HG02610 (cell line): ENCODE results near the gene HMGXB4.
A peak's percentile ranks its signal among the peaks of the same experiment; 100 is the strongest.

ENCODE experiments used
- ATAC-seq: cut with Tn5 transposase; IDR thresholded peaks from one replicate; pipeline ENCODE4 v1.9.1; 2021; ENCODE audit warnings: mild to moderate bottlenecking, moderate library complexity; ENCODE audit not compliant: unreplicated experiment

HMGXB4 gene

GRCh38 chr22:35253946-35254345, 3.3 kb upstream of the HMGXB4 start:
- no peak for ATAC-seq

- ATAC-seq: peak; percentile 14
Measured at GRCh38 chr22:35257002-35257320, 332 bp upstream of the HMGXB4 start.

GRCh38 chr22:35258191-35258988, 1.1 kb downstream of the HMGXB4 start:
- ATAC-seq: no peak

- ATAC-seq: no peak
Measured at GRCh38 chr22:35264986-35265385, 7.7 kb downstream of the HMGXB4 start.

GRCh38 chr22:35266277-35266676, 9.0 kb downstream of the HMGXB4 start:
- no peak for ATAC-seq

- no peak for ATAC-seq
Measured at GRCh38 chr22:35269630-35270029, 12.3 kb downstream of the HMGXB4 start.

GRCh38 chr22:35274154-35274871, 17.0 kb downstream of the HMGXB4 start:
- ATAC-seq: no peak

- no peak for ATAC-seq
Measured at GRCh38 chr22:35275580-35275979, 18.3 kb downstream of the HMGXB4 start.

GRCh38 chr22:35276019-35276418, 18.7 kb downstream of the HMGXB4 start:
- ATAC-seq: no peak

GRCh38 chr22:35288116-35288515, 30.8 kb downstream of the HMGXB4 start:
- no peak for ATAC-seq

GRCh38 chr22:35292786-35293185, 35.5 kb downstream of the HMGXB4 start:
- ATAC-seq: no peak

GRCh38 chr22:35296051-35296450, 38.8 kb downstream of the HMGXB4 start:
- ATAC-seq: no peak

- peak; percentile 2 for ATAC-seq
Measured at GRCh38 chr22:35299217-35299672, 42.0 kb downstream of the HMGXB4 start.

- ATAC-seq: peak; percentile 96
Measured at GRCh38 chr22:35299673-35300499, 42.6 kb downstream of the HMGXB4 start, which contains the start of gene TOM1. Gene TOM1, plus strand, starts transcription at chr22:35299894. Its CDS starts 35 bp downstream, at chr22:35299929.

- ATAC-seq: no peak
Measured at GRCh38 chr22:35301372-35301874, 44.1 kb downstream of the HMGXB4 start.

- ATAC-seq: no peak
Measured at GRCh38 chr22:35303029-35303624, 45.8 kb downstream of the HMGXB4 start.

- no peak for ATAC-seq
Measured at GRCh38 chr22:35305525-35306070, 48.3 kb downstream of the HMGXB4 start.

GRCh38 chr22:35306350-35306967, 49.2 kb downstream of the HMGXB4 start:
- no peak for ATAC-seq

GRCh38 chr22:35307372-35307771, 50.1 kb downstream of the HMGXB4 start:
- ATAC-seq: no peak

GRCh38 chr22:35307892-35308291, 50.6 kb downstream of the HMGXB4 start:
- ATAC-seq: no peak
